HG02571 (cell line): ENCODE results near the gene FAAP20.
A peak's percentile ranks its signal among the peaks of the same experiment; 100 is the strongest.

Experiments
- ATAC-seq: cut with Tn5 transposase; IDR thresholded peaks from one replicate; pipeline ENCODE4 v1.9.1; 2021; ENCODE audit warnings: mild to moderate bottlenecking, moderate library complexity; ENCODE audit not compliant: unreplicated experiment

The FAAP20 gene

GRCh38 chr1:2212532-2213491, 18.2 kb upstream of the FAAP20 start:
- ATAC-seq, result no peak

GRCh38 chr1:2212274-2212531, 17.6 kb upstream of the FAAP20 start:
- no peak for ATAC-seq

GRCh38 chr1:2210786-2211185, 16.2 kb upstream of the FAAP20 start:
- no peak for ATAC-seq

- no peak for ATAC-seq
These were observed 15.6 kb upstream of the FAAP20 start for GRCh38 chr1:2210084-2210653.

- ATAC-seq, result no peak
These were observed 15.0 kb upstream of the FAAP20 start for GRCh38 chr1:2209400-2210083.

- no peak for ATAC-seq
These were observed 14.0 kb upstream of the FAAP20 start for GRCh38 chr1:2208309-2209239.

GRCh38 chr1:2206813-2207487, 12.4 kb upstream of the FAAP20 start:
- ATAC-seq, result no peak

GRCh38 chr1:2205191-2205952, 10.8 kb upstream of the FAAP20 start:
- ATAC-seq, result peak; percentile 66

- no peak for ATAC-seq
These were observed 10.0 kb upstream of the FAAP20 start for GRCh38 chr1:2204415-2205190.

GRCh38 chr1:2203671-2204414, 9.3 kb upstream of the FAAP20 start:
- ATAC-seq, result no peak

GRCh38 chr1:2202843-2203601, 8.4 kb upstream of the FAAP20 start:
- ATAC-seq, result no peak

- no peak for ATAC-seq
These were observed 7.5 kb upstream of the FAAP20 start for GRCh38 chr1:2202008-2202575.

- no peak for ATAC-seq
These were observed 6.5 kb upstream of the FAAP20 start for GRCh38 chr1:2201062-2201461.

GRCh38 chr1:2200308-2200943, 5.9 kb upstream of the FAAP20 start:
- ATAC-seq, result no peak

- ATAC-seq, result no peak
These were observed 4.7 kb upstream of the FAAP20 start for GRCh38 chr1:2199042-2199810.

GRCh38 chr1:2198571-2198970, 4.0 kb upstream of the FAAP20 start:
- no peak for ATAC-seq
